Duodenal mucosa (tissue), 2 donors: ENCODE measurements around the gene TBX2.

ENCODE experiments used
- H3K27ac ChIP-seq: one replicate; pipeline ENCODE4 v1.7.0; 2013; ENCODE audit warnings: low read depth, low read length
- H3K27me3 ChIP-seq, 2 donors: one replicate each; pipeline ENCODE4 v1.7.0; 2013; ENCODE audit warnings: low read length in 2 of 2, control low read depth in 1 of 2; ENCODE audit not compliant: insufficient read depth in 2 of 2, control insufficient read depth in 1 of 2
- H3K36me3 ChIP-seq, 2 donors: one replicate each; pipeline ENCODE4 v1.7.0; 2013; ENCODE audit warnings: low read length in 2 of 2, control low read depth in 1 of 2; ENCODE audit not compliant: insufficient read depth in 2 of 2, control insufficient read depth in 1 of 2
- H3K4me1 ChIP-seq, 2 donors: one replicate each; pipeline ENCODE4 v1.7.0; 2013; ENCODE audit warnings: low read length in 2 of 2, control low read depth in 1 of 2; ENCODE audit not compliant: insufficient read depth in 2 of 2, control insufficient read depth in 1 of 2
- H3K4me3 ChIP-seq, 2 donors: one replicate each; pipeline ENCODE4 v1.7.0; 2013; ENCODE audit warnings: low read length in 2 of 2, low read depth in 1 of 2
- H3K9ac ChIP-seq, 2 donors: one replicate each; pipeline ENCODE4 v1.7.0; 2013; ENCODE audit warnings: low read length in 2 of 2, low read depth in 1 of 2
- H3K9me3 ChIP-seq, 2 donors: one replicate each; pipeline ENCODE4 v1.7.0; 2013; ENCODE audit warnings: low read length in 2 of 2, control low read depth in 1 of 2; ENCODE audit not compliant: control insufficient read depth in 1 of 2

TBX2 gene

GRCh38 chr17:61388561-61389356 is 10.9 kb upstream of the TBX2 start:
- Histone ChIP-seq H3K4me3 (no peak overlapping the region), H3K27ac (no peak overlapping the region), H3K4me1 (peaks cover 0 to 6% of the 10 kb centered on the region in 2 donors), H3K9ac (no peak overlapping the region), H3K9me3 (no peaks in the 10 kb centered on the region), H3K27me3 (peaks cover 0 to 8% of the 10 kb centered on the region in 2 donors), H3K36me3 (no peaks in the 10 kb centered on the region)

- Histone ChIP-seq H3K27me3 (peaks cover under 1 to 8% of the 10 kb centered on the region in 2 donors), H3K4me1 (peaks cover 0 to 6% of the 10 kb centered on the region in 2 donors), H3K9me3 (no peaks in the 10 kb centered on the region), H3K27ac (no peak overlapping the region), H3K4me3 (no peak overlapping the region), H3K9ac (no peak overlapping the region), H3K36me3 (no peaks in the 10 kb centered on the region)
These were observed 9.8 kb upstream of the TBX2 start for GRCh38 chr17:61389670-61390478.

- Histone ChIP-seq H3K4me3 (no peak overlapping the region), H3K27me3 (peaks cover 6 to 14% of the 10 kb centered on the region in 2 donors), H3K4me1 (peaks cover 0 to 6% of the 10 kb centered on the region in 2 donors), H3K9ac (no peak overlapping the region), H3K27ac (no peak overlapping the region), H3K36me3 (no peaks in the 10 kb centered on the region), H3K9me3 (no peaks in the 10 kb centered on the region)
These were observed 9.2 kb upstream of the TBX2 start for GRCh38 chr17:61390479-61390791.

- Histone ChIP-seq H3K27me3 (peaks cover 19 to 24% of the 10 kb centered on the region in 2 donors), H3K4me1 (peaks cover 0 to 6% of the 10 kb centered on the region in 2 donors), H3K4me3 (no peak overlapping the region), H3K9me3 (no peaks in the 10 kb centered on the region), H3K9ac (no peak overlapping the region), H3K36me3 (no peaks in the 10 kb centered on the region), H3K27ac (no peak overlapping the region)
These were observed 7.9 kb upstream of the TBX2 start for GRCh38 chr17:61391595-61392291.

GRCh38 chr17:61392679-61393078 is 7.0 kb upstream of the TBX2 start:
- H3K36me3 ChIP-seq: no peaks in the 10 kb centered on the region
- H3K9me3 ChIP-seq: no peaks in the 10 kb centered on the region
- H3K27me3 ChIP-seq: peaks cover 27 to 30% of the 10 kb centered on the region in 2 donors
- peaks cover under 1 to 10% of the 10 kb centered on the region in 2 donors for H3K4me1 ChIP-seq
- no peak overlapping the region for H3K27ac ChIP-seq
- no peak overlapping the region for H3K9ac ChIP-seq
- no peak overlapping the region for H3K4me3 ChIP-seq

- H3K9ac ChIP-seq: no peak overlapping the region
- peaks cover 35 to 39% of the 10 kb centered on the region in 2 donors for H3K27me3 ChIP-seq
- no peak overlapping the region for H3K4me3 ChIP-seq
- no peaks in the 10 kb centered on the region for H3K9me3 ChIP-seq
- peaks cover 5 to 18% of the 10 kb centered on the region in 2 donors for H3K4me1 ChIP-seq
- no peaks in the 10 kb centered on the region for H3K36me3 ChIP-seq
- no peak overlapping the region for H3K27ac ChIP-seq
These were observed 6.1 kb upstream of the TBX2 start for GRCh38 chr17:61393550-61393903.

- Histone ChIP-seq H3K27ac (peak overlapping the region; percentile 42), H3K27me3 (peaks cover 40 to 43% of the 10 kb centered on the region in 2 donors), H3K9ac (no peak overlapping the region), H3K4me1 (peaks cover 5 to 18% of the 10 kb centered on the region in 2 donors), H3K4me3 (no peak overlapping the region), H3K36me3 (no peaks in the 10 kb centered on the region), H3K9me3 (no peaks in the 10 kb centered on the region)
These were observed 5.6 kb upstream of the TBX2 start for GRCh38 chr17:61393904-61394629.

- Histone ChIP-seq H3K4me3 (no peak overlapping the region), H3K9me3 (no peaks in the 10 kb centered on the region), H3K9ac (no peak overlapping the region), H3K27ac (peak overlapping the region; percentile 42), H3K4me1 (peaks cover 5 to 13% of the 10 kb centered on the region in 2 donors), H3K36me3 (no peaks in the 10 kb centered on the region), H3K27me3 (peaks cover 39 to 40% of the 10 kb centered on the region in 2 donors)
These were observed 4.8 kb upstream of the TBX2 start for GRCh38 chr17:61394630-61395408.

GRCh38 chr17:61395409-61395982 is 4.1 kb upstream of the TBX2 start:
- H3K9ac ChIP-seq: no peak overlapping the region
- peaks cover 5 to 12% of the 10 kb centered on the region in 2 donors for H3K4me1 ChIP-seq
- peaks cover 39 to 40% of the 10 kb centered on the region in 2 donors for H3K27me3 ChIP-seq
- no peaks in the 10 kb centered on the region for H3K36me3 ChIP-seq
- H3K9me3 ChIP-seq: no peaks in the 10 kb centered on the region
- peak overlapping the region; percentile 32 for H3K27ac ChIP-seq
- no peak overlapping the region for H3K4me3 ChIP-seq
